Pulmonary artery endothelial cell (primary cell): ENCODE data around the gene SRGAP1. TPM values are rescaled to one million over a fixed set of nuclear protein-coding genes. Genes with fewer than 3 reads are reported as not detected.

Experiments used
- DNase-seq: peaks from one replicate; pipeline ENCODE4 v3.0.0-alpha.2; 2011; ENCODE audit warnings: low read depth, low spot score
- total RNA-seq: library from RNA; depleted of rRNA; stranded (reverse); fragments of >200 nt; gene quantifications from 2 replicates; pipeline ENCODE4 v1.2.3, GENCODE V29; 2014

The SRGAP1 gene
- total RNA-seq, 1 donor from 2014 or later = 1.8 TPM

- no peak for DNase-seq
Observed at GRCh38 chr12:63905544-63905943, 61.0 kb downstream of the SRGAP1 start.

DNA sequence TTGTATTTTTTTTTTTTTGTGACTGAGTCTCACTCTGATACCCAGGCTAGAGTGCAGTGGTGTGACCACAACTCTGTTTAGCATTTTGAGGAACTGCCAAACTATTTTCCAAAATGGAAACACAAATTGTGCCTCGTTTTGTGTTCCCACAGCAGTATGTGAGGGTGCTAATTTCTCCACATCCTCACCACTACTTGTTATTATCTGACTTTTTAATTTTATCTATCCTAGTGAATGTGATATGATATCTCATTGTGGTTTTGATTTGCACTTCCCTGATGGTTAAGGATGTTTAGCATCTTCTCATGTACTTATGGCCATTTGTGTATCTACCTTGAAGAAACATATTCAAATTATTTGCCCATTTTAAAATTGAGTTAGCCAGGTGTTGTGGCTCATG, 62.4 kb downstream of the SRGAP1 start:
- DNase-seq = no peak

GRCh38 chr12:63907561-63907960, 63.1 kb downstream of the SRGAP1 start:
- DNase-seq = no peak

- no peak for DNase-seq
Observed at GRCh38 chr12:63909746-63910145, 65.2 kb downstream of the SRGAP1 start.

DNA sequence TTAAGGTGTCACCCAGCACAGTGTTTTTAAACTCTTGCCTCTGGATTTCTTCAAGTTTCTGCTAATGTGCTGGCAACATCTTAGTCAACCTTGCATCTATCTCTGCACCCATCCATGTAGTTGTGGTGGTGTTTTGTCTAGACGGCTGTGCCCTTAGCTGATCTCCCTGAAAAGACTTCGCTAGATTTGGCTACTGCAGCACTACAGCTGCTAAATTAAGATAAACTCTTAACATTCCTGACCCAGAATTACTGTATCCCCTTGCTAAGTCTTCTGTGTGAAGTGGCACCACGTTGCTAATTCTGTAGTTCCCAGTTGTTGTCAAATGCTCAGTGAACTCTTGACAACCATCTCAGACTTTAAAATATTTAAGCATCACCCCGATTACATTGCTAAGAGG, 66.8 kb downstream of the SRGAP1 start:
- no peak for DNase-seq

DNA sequence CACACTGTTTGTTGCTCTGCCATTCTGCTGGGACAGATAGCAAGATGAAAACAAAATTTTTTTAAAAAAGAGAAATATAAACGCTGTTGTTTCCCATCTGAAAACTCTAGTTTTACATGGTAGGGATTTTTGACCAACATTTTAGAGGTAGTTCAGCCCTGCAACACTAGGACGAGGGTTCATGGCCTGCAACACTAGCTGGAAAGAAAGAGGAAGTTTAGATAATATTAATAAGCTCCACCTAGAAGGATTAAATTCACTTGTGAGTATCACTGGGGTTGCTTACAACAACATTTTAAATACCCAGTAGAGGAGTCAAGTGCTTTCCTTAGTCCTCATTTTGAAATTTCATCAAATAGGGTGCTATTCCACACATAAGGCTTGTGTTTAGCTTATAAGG, 68.2 kb downstream of the SRGAP1 start:
- no peak for DNase-seq

- no peak for DNase-seq
Observed at GRCh38 chr12:63913929-63914328, 69.4 kb downstream of the SRGAP1 start.

DNA sequence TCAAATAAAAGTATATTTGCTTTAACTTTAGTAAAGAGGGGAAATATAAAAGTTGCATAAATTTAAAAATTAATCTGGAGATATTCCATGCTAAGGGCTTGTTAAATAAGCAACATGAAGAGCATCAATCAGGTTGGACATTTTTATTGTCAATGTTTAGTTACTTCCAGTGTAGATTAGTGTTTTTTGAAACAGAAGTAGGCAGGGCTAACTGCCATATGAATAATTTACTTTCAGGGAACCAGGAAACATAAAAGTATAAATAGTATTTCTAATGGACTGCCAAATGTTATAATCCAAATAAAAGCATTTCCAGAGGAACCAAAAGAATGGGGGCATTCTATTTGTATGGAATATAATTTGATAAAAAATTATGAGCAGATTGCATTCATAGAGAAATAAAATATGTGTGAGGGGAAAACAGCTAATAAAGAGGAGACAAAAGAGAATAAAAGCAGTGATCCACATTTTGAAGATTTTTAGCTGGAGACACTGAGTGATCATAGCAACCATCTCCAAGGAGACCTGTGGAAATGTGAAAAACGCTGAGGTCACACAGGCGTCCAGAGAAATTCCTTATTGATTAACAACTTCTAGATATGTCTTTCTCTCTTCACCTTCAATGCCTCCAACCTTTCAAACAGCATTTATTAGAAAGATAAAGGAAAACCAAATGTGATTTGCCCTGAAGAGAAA, 70.8 kb downstream of the SRGAP1 start:
- no peak for DNase-seq

GRCh38 chr12:63916561-63917476, 72.3 kb downstream of the SRGAP1 start:
- peak; percentile 50 for DNase-seq

DNA sequence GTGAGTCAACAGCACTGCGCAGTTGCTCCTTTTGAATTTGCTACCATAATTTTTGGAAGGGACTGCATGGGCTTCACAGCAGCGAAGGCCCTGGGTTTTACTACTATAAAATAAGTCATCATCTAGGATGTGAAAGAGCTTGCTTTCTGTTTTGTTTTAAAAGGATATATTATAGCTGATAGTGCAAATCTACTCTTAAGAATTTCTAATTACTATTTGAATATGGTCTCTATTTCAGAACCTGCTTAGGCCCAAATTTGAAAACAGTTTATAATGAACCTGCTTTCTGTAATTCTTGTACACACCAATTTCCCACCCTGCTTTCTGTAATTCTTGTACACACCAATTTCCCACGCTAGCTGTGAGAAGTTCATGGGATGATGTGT, 73.0 kb downstream of the SRGAP1 start:
- DNase-seq = no peak

GRCh38 chr12:63917864-63918799, 73.6 kb downstream of the SRGAP1 start:
- no peak for DNase-seq

GRCh38 chr12:63918800-63919300, 74.3 kb downstream of the SRGAP1 start:
- no peak for DNase-seq

DNA sequence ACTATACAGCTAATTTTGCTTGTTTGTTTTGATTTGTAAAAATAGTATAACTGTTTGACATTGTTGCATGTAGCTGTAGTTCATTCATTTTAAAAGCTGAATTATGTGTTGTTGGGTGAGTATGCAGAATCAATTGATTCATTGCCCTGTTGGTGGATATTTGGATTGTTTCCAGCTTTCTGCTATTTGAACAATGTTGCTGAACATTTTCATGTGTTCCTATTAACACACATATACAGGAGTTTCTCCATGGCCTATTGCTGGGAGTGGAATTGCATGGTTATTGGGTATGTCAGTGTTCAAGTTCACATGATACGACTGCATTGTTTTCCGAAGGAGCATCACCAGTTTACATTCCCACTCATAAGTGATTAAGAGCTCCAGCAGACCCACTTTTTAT, 75.3 kb downstream of the SRGAP1 start:
- no peak for DNase-seq

GRCh38 chr12:63921157-63921556, 76.7 kb downstream of the SRGAP1 start:
- DNase-seq = no peak

DNA sequence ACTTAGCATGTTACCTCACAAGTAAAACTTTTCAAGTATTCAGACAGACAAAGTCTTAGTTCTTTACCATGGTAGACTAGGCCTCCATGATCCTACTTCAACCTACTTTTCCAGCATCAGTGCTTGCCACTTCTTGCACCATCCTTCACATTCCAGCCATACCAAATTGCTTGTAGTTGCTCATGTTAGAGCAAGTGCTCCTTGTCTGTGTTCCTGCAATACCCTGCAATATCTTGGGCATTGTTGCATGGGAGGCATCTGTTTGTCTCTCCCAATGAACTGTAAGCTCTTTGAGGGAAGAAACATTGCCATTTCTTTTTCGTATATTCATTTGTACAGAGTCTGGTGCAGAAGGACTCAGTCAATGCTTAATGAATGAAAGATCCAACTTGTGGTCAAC, 78.0 kb downstream of the SRGAP1 start:
- no peak for DNase-seq

DNA sequence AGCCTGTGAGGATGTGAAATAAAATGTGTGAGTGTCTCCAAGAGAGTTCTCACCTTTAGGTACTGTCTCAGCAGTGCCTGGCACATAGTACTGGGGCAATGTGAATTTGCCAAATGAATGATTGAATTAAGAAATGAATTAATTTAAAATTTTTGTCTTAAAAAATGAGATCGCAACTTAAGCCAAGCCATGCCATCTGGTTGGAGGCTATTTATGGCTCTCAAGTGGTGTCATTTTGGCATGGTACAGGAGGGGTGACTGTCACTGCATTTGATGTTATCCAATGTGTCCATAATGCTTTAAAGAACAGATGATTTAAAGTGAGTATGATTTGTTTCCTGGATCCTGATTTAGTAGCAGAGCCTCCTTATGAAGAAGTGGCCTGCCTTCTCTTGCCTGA, 80.3 kb downstream of the SRGAP1 start:
- DNase-seq = no peak

- no peak for DNase-seq
Observed at GRCh38 chr12:63927511-63927910, 83.0 kb downstream of the SRGAP1 start.

GRCh38 chr12:63928305-63928704, 83.8 kb downstream of the SRGAP1 start:
- no peak for DNase-seq

- DNase-seq = no peak
Observed at GRCh38 chr12:63929426-63929825, 84.9 kb downstream of the SRGAP1 start.

DNA sequence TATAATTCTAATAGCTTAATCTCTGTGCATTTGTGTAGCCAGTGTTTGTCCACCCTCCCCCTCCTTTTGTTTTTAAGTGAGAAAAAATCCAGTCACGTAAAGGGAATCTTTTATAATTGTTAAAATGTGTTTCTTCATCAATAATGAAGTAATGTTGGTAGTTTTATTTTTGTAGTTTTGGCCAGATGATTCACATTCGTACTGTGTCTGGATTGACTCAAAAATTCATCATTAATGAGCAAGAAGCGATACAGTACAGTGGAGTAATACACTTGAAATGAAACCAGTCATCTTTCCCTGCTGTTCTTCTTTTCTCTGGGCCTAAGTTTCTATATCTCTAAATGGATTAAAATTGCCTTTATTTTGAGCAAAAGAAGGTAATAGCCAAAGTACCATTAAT, 86.5 kb downstream of the SRGAP1 start:
- no peak for DNase-seq

DNA sequence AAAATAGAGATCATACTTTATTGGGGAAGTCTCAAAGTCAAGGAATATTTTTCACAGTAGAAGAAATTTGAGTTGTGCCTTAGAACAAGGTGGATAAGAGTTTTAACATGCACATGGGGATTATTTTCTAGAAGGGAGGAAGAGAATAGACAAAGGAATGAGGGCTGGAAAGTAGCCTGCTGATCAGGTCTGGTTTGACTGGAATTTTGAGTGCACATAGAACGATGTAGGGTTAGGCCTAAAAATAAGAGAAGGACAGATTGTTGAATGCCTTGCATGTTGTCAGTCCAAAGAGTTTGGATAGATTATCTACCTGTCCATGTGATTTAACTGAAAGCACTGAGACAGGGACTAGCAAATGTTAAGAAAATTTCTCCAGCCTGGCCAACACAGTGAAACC, 87.2 kb downstream of the SRGAP1 start:
- no peak for DNase-seq

DNA sequence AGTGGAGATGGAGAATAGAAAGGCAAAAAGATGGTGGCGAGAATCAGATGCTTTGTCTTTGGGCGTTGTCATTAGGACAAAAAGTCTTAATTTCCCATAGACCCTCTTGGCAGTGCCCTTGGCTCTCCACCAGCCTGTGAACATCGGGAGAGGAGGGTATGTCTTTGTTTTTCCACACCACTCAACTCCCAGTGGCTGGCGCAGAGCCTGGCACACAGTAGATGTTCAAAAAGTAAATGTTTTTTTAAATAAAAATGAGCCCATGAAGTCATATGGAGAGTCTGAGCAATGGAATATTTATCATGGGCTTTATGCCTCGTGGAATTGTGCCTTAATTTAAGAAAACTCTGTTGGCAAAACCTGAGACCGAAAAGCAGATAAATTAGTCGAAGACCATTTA, 90.4 kb downstream of the SRGAP1 start:
- DNase-seq = no peak
